Measurements from ENCODE around the gene TET2.

Gene TET2

GRCh38 chr4:105267280-105267679, 120.6 kb downstream of the TET2 start:
- DNase-seq (ENCODE audit: low read depth): no peak
- H3K4me3 ChIP-seq (ENCODE audit: low read depth, low read length): no peak overlapping the region
- TF ChIP-seq, protein P1, sequence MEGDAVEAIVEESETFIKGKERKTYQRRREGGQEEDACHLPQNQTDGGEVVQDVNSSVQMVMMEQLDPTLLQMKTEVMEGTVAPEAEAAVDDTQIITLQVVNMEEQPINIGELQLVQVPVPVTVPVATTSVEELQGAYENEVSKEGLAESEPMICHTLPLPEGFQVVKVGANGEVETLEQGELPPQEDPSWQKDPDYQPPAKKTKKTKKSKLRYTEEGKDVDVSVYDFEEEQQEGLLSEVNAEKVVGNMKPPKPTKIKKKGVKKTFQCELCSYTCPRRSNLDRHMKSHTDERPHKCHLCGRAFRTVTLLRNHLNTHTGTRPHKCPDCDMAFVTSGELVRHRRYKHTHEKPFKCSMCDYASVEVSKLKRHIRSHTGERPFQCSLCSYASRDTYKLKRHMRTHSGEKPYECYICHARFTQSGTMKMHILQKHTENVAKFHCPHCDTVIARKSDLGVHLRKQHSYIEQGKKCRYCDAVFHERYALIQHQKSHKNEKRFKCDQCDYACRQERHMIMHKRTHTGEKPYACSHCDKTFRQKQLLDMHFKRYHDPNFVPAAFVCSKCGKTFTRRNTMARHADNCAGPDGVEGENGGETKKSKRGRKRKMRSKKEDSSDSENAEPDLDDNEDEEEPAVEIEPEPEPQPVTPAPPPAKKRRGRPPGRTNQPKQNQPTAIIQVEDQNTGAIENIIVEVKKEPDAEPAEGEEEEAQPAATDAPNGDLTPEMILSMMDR (IDR thresholded peaks at IDR 0.05; ENCODE audit: low read depth, low read length, missing control alignments): no peak
- in situ Hi-C loops (cut with HindIII; ENCODE audit: low sequenced_read_pairs): no loop called here

- in situ Hi-C loops (cut with HindIII; ENCODE audit: low sequenced_read_pairs): no loop called here
- H3K4me3 ChIP-seq (ENCODE audit: low read depth, low read length): no peak overlapping the region
- TF ChIP-seq, protein P1 (IDR thresholded peaks at IDR 0.05; ENCODE audit: low read depth, low read length, missing control alignments): no peak
- DNase-seq (ENCODE audit: low read depth): no peak
Observed at GRCh38 chr4:105272002-105272401, 125.3 kb downstream of the TET2 start.

DNA sequence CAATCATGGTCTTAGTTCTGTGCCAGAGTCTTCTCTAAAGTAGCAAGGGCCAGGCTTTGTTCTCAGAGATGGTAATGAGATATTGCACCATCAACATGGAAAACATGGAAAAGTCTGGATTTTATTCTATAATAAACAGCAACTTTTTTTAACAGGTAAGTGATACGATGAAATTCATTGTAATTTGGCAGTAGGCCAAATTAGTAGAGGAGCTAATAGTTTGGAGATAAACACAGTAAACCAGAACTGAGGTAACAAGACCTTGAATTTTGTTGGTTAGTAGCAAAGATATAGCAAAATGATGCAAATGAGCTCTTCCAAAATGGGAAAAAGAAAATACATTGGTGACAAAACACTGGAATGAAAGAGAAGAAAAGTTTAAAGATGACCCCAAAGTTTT, 126.6 kb downstream of the TET2 start:
- in situ Hi-C loops (cut with HindIII; ENCODE audit: low sequenced_read_pairs): no loop called here

DNA sequence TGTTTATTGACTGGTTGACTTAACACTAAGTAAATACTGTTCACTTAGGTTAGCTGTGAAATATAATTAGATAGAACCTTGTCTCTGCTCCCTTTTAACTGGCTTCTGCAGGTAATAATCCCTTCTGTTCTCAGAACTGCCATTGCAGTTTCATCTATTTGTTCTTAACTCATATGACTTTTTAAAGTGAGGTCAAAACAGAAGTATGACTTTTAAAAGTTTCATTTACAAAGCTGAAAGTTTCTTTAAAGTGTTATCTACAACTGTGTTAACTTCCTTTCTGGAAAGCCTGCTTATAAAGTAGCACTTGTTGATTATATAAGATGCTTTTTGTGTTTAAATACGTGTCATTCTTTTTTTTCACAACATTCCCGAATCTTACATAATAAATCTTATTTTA, 127.4 kb downstream of the TET2 start:
- no peak for DNase-seq (ENCODE audit: low read depth)
- no peak overlapping the region for H3K4me3 ChIP-seq (ENCODE audit: low read depth, low read length)
- TF ChIP-seq, protein P1 (IDR thresholded peaks at IDR 0.05; ENCODE audit: low read depth, low read length, missing control alignments): no peak
- in situ Hi-C loops (cut with HindIII; ENCODE audit: low sequenced_read_pairs): no loop called here

More for the DNA sequence above, 126.6 kb downstream of the TET2 start:
- no peak overlapping the region for H3K4me3 ChIP-seq (ENCODE audit: low read depth, low read length)
- TF ChIP-seq, protein P1 (IDR thresholded peaks at IDR 0.05; ENCODE audit: low read depth, low read length, missing control alignments): no peak
- no peak for DNase-seq (ENCODE audit: low read depth)

DNA sequence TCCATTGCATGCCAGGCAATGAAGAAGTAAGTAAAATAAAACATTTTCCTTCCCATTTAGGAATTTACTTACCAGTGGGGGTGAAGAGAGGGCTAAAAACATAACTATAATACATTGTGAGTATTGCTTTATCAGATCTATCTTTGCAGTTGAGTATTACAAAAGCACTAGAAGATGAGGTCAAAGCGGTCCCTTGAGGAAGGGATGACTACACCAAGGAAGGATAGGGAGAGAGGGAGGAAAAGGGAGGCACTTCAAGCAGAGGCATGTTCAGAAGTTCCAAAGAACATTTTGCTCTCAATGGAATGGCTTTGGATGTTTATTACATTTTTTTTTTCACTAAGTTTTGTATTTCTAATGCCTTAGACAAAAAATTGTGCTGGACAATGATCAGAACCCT, 127.8 kb downstream of the TET2 start:
- in situ Hi-C loops (cut with HindIII; ENCODE audit: low sequenced_read_pairs): no loop called here
- TF ChIP-seq, protein P1 (IDR thresholded peaks at IDR 0.05; ENCODE audit: low read depth, low read length, missing control alignments): no peak
- DNase-seq (ENCODE audit: low read depth): no peak
- H3K4me3 ChIP-seq (ENCODE audit: low read depth, low read length): no peak overlapping the region

DNA sequence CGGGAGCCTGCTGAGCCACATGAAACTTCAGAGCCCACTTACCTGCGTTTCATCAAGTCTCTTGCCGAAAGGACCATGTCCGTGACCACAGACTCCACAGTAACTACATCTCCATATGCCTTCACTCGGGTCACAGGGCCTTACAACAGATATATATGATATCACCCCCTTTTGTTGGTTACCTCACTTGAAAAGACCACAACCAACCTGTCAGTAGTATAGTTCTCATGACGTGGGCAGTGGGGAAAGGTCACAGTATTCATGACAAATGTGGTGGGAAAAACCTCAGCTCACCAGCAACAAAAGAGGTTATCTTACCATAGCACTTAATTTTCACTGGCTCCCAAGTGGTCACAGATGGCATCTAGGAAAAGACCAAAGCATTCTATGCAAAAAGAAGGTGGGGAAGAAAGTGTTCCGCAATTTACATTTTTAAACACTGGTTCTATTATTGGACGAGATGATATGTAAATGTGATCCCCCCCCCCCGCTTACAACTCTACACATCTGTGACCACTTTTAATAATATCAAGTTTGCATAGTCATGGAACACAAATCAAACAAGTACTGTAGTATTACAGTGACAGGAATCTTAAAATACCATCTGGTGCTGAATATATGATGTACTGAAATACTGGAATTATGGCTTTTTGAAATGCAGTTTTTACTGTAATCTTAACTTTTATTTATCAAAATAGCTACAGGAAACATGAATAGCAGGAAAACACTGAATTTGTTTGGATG, 129.9 kb downstream of the TET2 start:
- TF ChIP-seq, protein P1 (IDR thresholded peaks at IDR 0.05; ENCODE audit: low read depth, low read length, missing control alignments): no peak
- no peak overlapping the region for H3K4me3 ChIP-seq (ENCODE audit: low read depth, low read length)
- in situ Hi-C loops (cut with HindIII; ENCODE audit: low sequenced_read_pairs): no loop called here
- no peak for DNase-seq (ENCODE audit: low read depth)
